IMR-90 (cell line): ENCODE data around the gene ANXA3. TPM values are rescaled to one million over a fixed set of nuclear protein-coding genes. Genes with fewer than 3 reads are reported as not detected.

Experiments used
- ATAC-seq: fragments of 200-7000 bp; cut with Tn5 transposase; 2 replicates; pipeline ENCODE4 v1.9.1; 2020; ENCODE audit warnings: low read depth, mild to moderate bottlenecking, moderate library complexity
- BruUV-seq: library from RNA; stranded (reverse); fragments of 400-500 nt; replicated peaks from 2 replicates; lab custom pipeline; 2021; lab: Mats Ljungman, UMichigan
- CTCF ChIA-PET: fragments of 300-600 bp; formaldehyde crosslinking; extraction: SDS; loops from one replicate; lab custom pipeline; 2021; ENCODE audit warnings: antibody characterized with exemption; lab: Yijun Ruan, JAX
- POLR2A ChIA-PET: fragments of 300-600 bp; sonication (Branson Sonifier 250); formaldehyde crosslinking; loops from one replicate; lab custom pipeline; 2022; ENCODE audit warnings: antibody characterized with exemption; ENCODE audit not compliant: unreplicated experiment; lab: Charles Lee
- DNase-seq: peaks from one replicate; pipeline ENCODE4 v3.0.0; 2013
- H2AFZ ChIP-seq: replicated peaks from 2 replicates; pipeline ENCODE3; 2013; ENCODE audit warnings: low read length, mild to moderate bottlenecking; ENCODE audit not compliant: poor library complexity
- H2AK5ac ChIP-seq: 2 replicates; pipeline ENCODE4 v1.6.1; 2013; ENCODE audit warnings: low read depth, low read length, inconsistent platforms
- H2AK9ac ChIP-seq: replicated peaks from 2 replicates; pipeline ENCODE3; 2013; ENCODE audit warnings: mild to moderate bottlenecking, low read depth, low read length, moderate library complexity; ENCODE audit not compliant: poor library complexity
- H2BK120ac ChIP-seq: 2 replicates; pipeline ENCODE4 v1.6.1; 2013; ENCODE audit warnings: low read depth, low read length, inconsistent platforms
- H2BK15ac ChIP-seq: 3 replicates; pipeline ENCODE4 v1.6.1; 2013; ENCODE audit warnings: low read depth, low read length, inconsistent platforms
- H2BK20ac ChIP-seq: 2 replicates; pipeline ENCODE4 v1.6.1; 2013; ENCODE audit warnings: low read depth, mild to moderate bottlenecking, inconsistent platforms, low read length, moderate library complexity
- H2BK5ac ChIP-seq: 2 replicates; pipeline ENCODE4 v1.6.1; 2013; ENCODE audit warnings: mild to moderate bottlenecking, low read depth, low read length, inconsistent platforms; ENCODE audit not compliant: poor library complexity, severe bottlenecking
- H3K14ac ChIP-seq: replicated peaks from 2 replicates; pipeline ENCODE4 v1.6.1; 2013; ENCODE audit warnings: low read depth, low read length, inconsistent platforms
- H3K18ac ChIP-seq: 2 replicates; pipeline ENCODE4 v1.6.1; 2013; ENCODE audit warnings: low read depth, low read length, control low read depth
- H3K23ac ChIP-seq: 2 replicates; pipeline ENCODE4 v1.6.1; 2013; ENCODE audit warnings: low read depth, low read length, inconsistent platforms
- H3K27ac ChIP-seq: 2 replicates; pipeline ENCODE4 v1.5.1; 2013; ENCODE audit warnings: mild to moderate bottlenecking, control low read depth, low read length; ENCODE audit not compliant: insufficient read depth
- H3K27me3 ChIP-seq: 2 replicates; pipeline ENCODE4 v1.6.1; 2013; ENCODE audit warnings: low read length; ENCODE audit not compliant: control insufficient read depth, insufficient read depth
- H3K36me3 ChIP-seq: 2 replicates; pipeline ENCODE4 v1.6.1; 2013; ENCODE audit warnings: low read length, mixed read lengths; ENCODE audit not compliant: control insufficient read depth, insufficient read depth
- H3K4ac ChIP-seq: 2 replicates; pipeline ENCODE4 v1.6.1; 2013; ENCODE audit warnings: low read depth, low read length, inconsistent platforms
- H3K4me1 ChIP-seq: 2 replicates; pipeline ENCODE4 v1.6.1; 2013; ENCODE audit warnings: low read length, mixed read lengths; ENCODE audit not compliant: control insufficient read depth, insufficient read depth
- H3K4me2 ChIP-seq: 2 replicates; pipeline ENCODE4 v1.6.1; 2013; ENCODE audit warnings: low read depth, mild to moderate bottlenecking, control low read depth, low read length, moderate library complexity
- H3K4me3 ChIP-seq: 2 replicates; pipeline ENCODE4 v1.5.1; 2013; ENCODE audit warnings: low read depth, mild to moderate bottlenecking, control low read depth, low read length, moderate library complexity; ENCODE audit not compliant: insufficient read depth
- H3K56ac ChIP-seq: 2 replicates; pipeline ENCODE4 v1.6.1; 2013; ENCODE audit warnings: low read length, inconsistent platforms; ENCODE audit not compliant: insufficient read depth; ENCODE audit errors: extremely low read depth
- H3K79me1 ChIP-seq, 2 experiments: 2 replicates each; pipeline ENCODE4 v1.6.1; 2013; ENCODE audit warnings: low read length in 2 of 2, inconsistent platforms in 1 of 2, low read depth in 1 of 2
- H3K9ac ChIP-seq: 2 replicates; pipeline ENCODE4 v1.6.1; 2013; ENCODE audit warnings: low read depth, low read length, control low read depth
- H3K9me1 ChIP-seq: 2 replicates; pipeline ENCODE4 v1.6.1; 2013; ENCODE audit warnings: low read length, inconsistent platforms; ENCODE audit not compliant: insufficient read depth
- H3K9me3 ChIP-seq: 2 replicates; pipeline ENCODE4 v1.6.1; 2013; ENCODE audit warnings: low read length; ENCODE audit not compliant: control insufficient read depth, insufficient read depth
- H4K20me1 ChIP-seq: 2 replicates; pipeline ENCODE4 v1.6.1; 2013; ENCODE audit warnings: low read length, inconsistent platforms; ENCODE audit not compliant: insufficient read depth
- H4K5ac ChIP-seq: 2 replicates; pipeline ENCODE4 v1.6.1; 2013; ENCODE audit warnings: mild to moderate bottlenecking, low read depth, low read length, control low read depth
- H4K8ac ChIP-seq, 2 experiments: 2 replicates each; pipeline ENCODE4 v1.6.1; 2013; ENCODE audit warnings: low read depth in 2 of 2, low read length in 2 of 2, control low read depth in 1 of 2, inconsistent platforms in 1 of 2
- H4K91ac ChIP-seq: 2 replicates; pipeline ENCODE4 v1.6.1; 2013; ENCODE audit warnings: low read depth, low read length, inconsistent platforms; ENCODE audit not compliant: insufficient read depth
- BHLHE40 ChIP-seq: fragments of 150-350 bp; IDR thresholded peaks from 2 replicates; pipeline ENCODE4 v1.6.1; 2016; ENCODE audit warnings: mild to moderate bottlenecking, low read depth, low read length
- CEBPB ChIP-seq: IDR thresholded peaks from 2 replicates; pipeline ENCODE4 v1.6.1; 2012; ENCODE audit warnings: low read depth, low read length, improper control_type of control experiment
- CHD1 ChIP-seq: IDR thresholded peaks from 2 replicates; pipeline ENCODE4 v1.6.1; 2012; ENCODE audit warnings: low read depth, low read length, improper control_type of control experiment
- FOS ChIP-seq: fragments of 150-350 bp; IDR thresholded peaks from 2 replicates; pipeline ENCODE4 v1.6.1; 2016; ENCODE audit warnings: low read depth, low read length
- MAFK ChIP-seq: IDR thresholded peaks from 2 replicates; pipeline ENCODE4 v1.6.1; 2012; ENCODE audit warnings: low read depth, low read length, improper control_type of control experiment
- MAZ ChIP-seq: IDR thresholded peaks from 2 replicates; pipeline ENCODE4 v1.6.1; 2012; ENCODE audit warnings: low read depth, mild to moderate bottlenecking, low read length, improper control_type of control experiment, moderate library complexity, borderline replicate concordance
- MXI1 ChIP-seq: IDR thresholded peaks from 2 replicates; pipeline ENCODE4 v1.6.1; 2012; ENCODE audit warnings: low read depth, mild to moderate bottlenecking, low read length, moderate library complexity, borderline replicate concordance
- NFE2L2 ChIP-seq: fragments of 150-350 bp; IDR thresholded peaks from 2 replicates; pipeline ENCODE4 v1.6.1; 2016; ENCODE audit warnings: low read depth, mild to moderate bottlenecking, low read length
- POLR2A ChIP-seq: IDR thresholded peaks from 2 replicates; pipeline ENCODE4 v1.6.1; 2012; ENCODE audit warnings: mild to moderate bottlenecking, low read depth, low read length
- RAD21 ChIP-seq: IDR thresholded peaks from 2 replicates; pipeline ENCODE4 v1.6.1; 2012; ENCODE audit warnings: low read length, improper control_type of control experiment
- RCOR1 ChIP-seq: IDR thresholded peaks from 2 replicates; pipeline ENCODE4 v1.6.1; 2012; ENCODE audit warnings: mild to moderate bottlenecking, low read length, improper control_type of control experiment; ENCODE audit not compliant: insufficient replicate concordance
- RFX5 ChIP-seq: IDR thresholded peaks from 2 replicates; pipeline ENCODE4 v1.8.0; 2012; ENCODE audit warnings: low read depth, mild to moderate bottlenecking, low read length, moderate library complexity
- SMC3 ChIP-seq: fragments of 150-350 bp; IDR thresholded peaks from 2 replicates; pipeline ENCODE4 v1.6.1; 2016; ENCODE audit warnings: low read depth, mild to moderate bottlenecking, antibody characterized with exemption, low read length, moderate library complexity
- WGBS, 2 experiments: methylation state at CpG; one replicate each; pipeline versions ENCODE4 v1.1.5 to v1.1.7; 2013; ENCODE audit warnings: missing lambda C conversion rate in 2 of 2; ENCODE audit not compliant: insufficient read length in 1 of 2; ENCODE audit errors: extremely low coverage in 2 of 2; 5-methylcytosine and 5-hydroxymethylcytosine counted together
- dilution Hi-C: fragments of 300-500 bp; cut with HindIII; formaldehyde crosslinking; loops from one replicate; pipeline ENCODE4 v1.14.3; 2018; ENCODE audit warnings: low sequenced_read_pairs; ENCODE audit not compliant: unreplicated experiment
- in situ Hi-C: fragments of 300-500 bp; cut with MboI; formaldehyde crosslinking; loops from 3 replicates; pipeline ENCODE4 v1.14.3; 2019; ENCODE audit warnings: low sequenced_read_pairs, inconsistent platforms, mixed read lengths
- intact Hi-C: fragments of 100-400 bp; cut with micrococcal nuclease; formaldehyde crosslinking; loops from 2 replicates; pipeline ENCODE4 v1.10.0; 2022
- polyA plus RNA-seq, 3 experiments: library from polyadenylated mRNA; depleted of rRNA; stranded (reverse); fragments of >200 nt; gene quantifications; 2 replicates each; pipeline ENCODE4 v1.2.3, GENCODE V29; 2012; ENCODE audit warnings: low replicate concordance in 1 of 3
- total RNA-seq: library from RNA; depleted of rRNA; stranded (reverse); fragments of >200 nt; gene quantifications from 2 replicates; pipeline ENCODE4 v1.2.3, GENCODE V29; 2012
- TF ChIP-seq, protein P1 (sequence below): fragments of 150-350 bp; IDR thresholded peaks from 2 replicates; pipeline ENCODE4 v1.6.1; 2017; ENCODE audit warnings: mild to moderate bottlenecking, antibody characterized with exemption, low read length, low read depth
- TF ChIP-seq, protein P2 (sequence below): fragments of 150-350 bp; IDR thresholded peaks from 2 replicates; pipeline ENCODE4 v1.6.1; 2016; ENCODE audit warnings: low read depth, mild to moderate bottlenecking, low read length, moderate library complexity, borderline replicate concordance
- TF ChIP-seq, protein P3 (sequence below): conservative IDR thresholded peaks from 2 replicates; pipeline ENCODE4 v1.5.1; 2012; ENCODE audit warnings: mild to moderate bottlenecking, low read depth, low read length, improper control_type of control experiment

Gene ANXA3
- total and polyA plus RNA-seq, 2 of the 4 experiments (the other 2 are of a cell fraction), result 4.2 to 5.0 TPM

- TF ChIP-seq, protein P1, sequence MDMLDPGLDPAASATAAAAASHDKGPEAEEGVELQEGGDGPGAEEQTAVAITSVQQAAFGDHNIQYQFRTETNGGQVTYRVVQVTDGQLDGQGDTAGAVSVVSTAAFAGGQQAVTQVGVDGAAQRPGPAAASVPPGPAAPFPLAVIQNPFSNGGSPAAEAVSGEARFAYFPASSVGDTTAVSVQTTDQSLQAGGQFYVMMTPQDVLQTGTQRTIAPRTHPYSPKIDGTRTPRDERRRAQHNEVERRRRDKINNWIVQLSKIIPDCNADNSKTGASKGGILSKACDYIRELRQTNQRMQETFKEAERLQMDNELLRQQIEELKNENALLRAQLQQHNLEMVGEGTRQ, result no peak
- no peak for TF ChIP-seq MAFK
- no peak for TF ChIP-seq POLR2A
- TF ChIP-seq RCOR1, result no peak
- TF ChIP-seq BHLHE40, result no peak
- TF ChIP-seq, protein P2, sequence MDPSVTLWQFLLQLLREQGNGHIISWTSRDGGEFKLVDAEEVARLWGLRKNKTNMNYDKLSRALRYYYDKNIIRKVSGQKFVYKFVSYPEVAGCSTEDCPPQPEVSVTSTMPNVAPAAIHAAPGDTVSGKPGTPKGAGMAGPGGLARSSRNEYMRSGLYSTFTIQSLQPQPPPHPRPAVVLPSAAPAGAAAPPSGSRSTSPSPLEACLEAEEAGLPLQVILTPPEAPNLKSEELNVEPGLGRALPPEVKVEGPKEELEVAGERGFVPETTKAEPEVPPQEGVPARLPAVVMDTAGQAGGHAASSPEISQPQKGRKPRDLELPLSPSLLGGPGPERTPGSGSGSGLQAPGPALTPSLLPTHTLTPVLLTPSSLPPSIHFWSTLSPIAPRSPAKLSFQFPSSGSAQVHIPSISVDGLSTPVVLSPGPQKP, result no peak
- no peak for TF ChIP-seq FOS
- no peak for TF ChIP-seq SMC3
- no peak for TF ChIP-seq MXI1
- TF ChIP-seq RFX5, result no peak
- TF ChIP-seq MAZ, result no peak
- no peak for TF ChIP-seq CHD1
- no peak for TF ChIP-seq RAD21
- TF ChIP-seq NFE2L2, result no peak
- TF ChIP-seq, protein P3, sequence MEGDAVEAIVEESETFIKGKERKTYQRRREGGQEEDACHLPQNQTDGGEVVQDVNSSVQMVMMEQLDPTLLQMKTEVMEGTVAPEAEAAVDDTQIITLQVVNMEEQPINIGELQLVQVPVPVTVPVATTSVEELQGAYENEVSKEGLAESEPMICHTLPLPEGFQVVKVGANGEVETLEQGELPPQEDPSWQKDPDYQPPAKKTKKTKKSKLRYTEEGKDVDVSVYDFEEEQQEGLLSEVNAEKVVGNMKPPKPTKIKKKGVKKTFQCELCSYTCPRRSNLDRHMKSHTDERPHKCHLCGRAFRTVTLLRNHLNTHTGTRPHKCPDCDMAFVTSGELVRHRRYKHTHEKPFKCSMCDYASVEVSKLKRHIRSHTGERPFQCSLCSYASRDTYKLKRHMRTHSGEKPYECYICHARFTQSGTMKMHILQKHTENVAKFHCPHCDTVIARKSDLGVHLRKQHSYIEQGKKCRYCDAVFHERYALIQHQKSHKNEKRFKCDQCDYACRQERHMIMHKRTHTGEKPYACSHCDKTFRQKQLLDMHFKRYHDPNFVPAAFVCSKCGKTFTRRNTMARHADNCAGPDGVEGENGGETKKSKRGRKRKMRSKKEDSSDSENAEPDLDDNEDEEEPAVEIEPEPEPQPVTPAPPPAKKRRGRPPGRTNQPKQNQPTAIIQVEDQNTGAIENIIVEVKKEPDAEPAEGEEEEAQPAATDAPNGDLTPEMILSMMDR, result no peak
- no peak for TF ChIP-seq CEBPB
- no peaks in the 10 kb centered on the region for H3K36me3 ChIP-seq
- no peak overlapping the region; the same call in 1 of the 2 replicates for H2AK5ac ChIP-seq
- H3K14ac ChIP-seq, result no peak overlapping the region
- H2AFZ ChIP-seq, result no peak overlapping the region
- no peak overlapping the region for H3K18ac ChIP-seq
- no peak overlapping the region for H2BK5ac ChIP-seq
- in situ Hi-C loops (loop anchor here (10.0 kb wide), 1 partner anchor 115 kb away; the partner anchor contains the start of gene BMP2K), intact Hi-C loops (no loop called here), dilution Hi-C loops (no loop called here)
- no peaks in the 10 kb centered on the region for H4K20me1 ChIP-seq
- no TSS peak for BruUV-seq
- H3K9me3 ChIP-seq, result no peaks in the 10 kb centered on the region
- no peak overlapping the region for H2BK120ac ChIP-seq
- H4K91ac ChIP-seq, result no peak overlapping the region
- H3K23ac ChIP-seq, result no peak overlapping the region; the same call in 1 of the 2 replicates
- H3K27me3 ChIP-seq, result no peaks in the 10 kb centered on the region
- no peak overlapping the region; the same call in 1 of the 2 replicates for H3K4ac ChIP-seq
- ChIA-PET POLR2A (no interaction called here), CTCF (interaction anchor here (1.0 to 1.1 kb wide), 3 partner anchors 9 to 29 kb away, joined by 3 to 4 read pairs (median 4); no protein-coding TSS in a partner anchor)
- no peak overlapping the region for H3K56ac ChIP-seq
- no peak overlapping the region for H4K8ac ChIP-seq
- DNase-seq (no peak), ATAC-seq (no peak)
- H2BK15ac ChIP-seq, result no peak overlapping the region; the same call in 2 of the 3 replicates
- H4K5ac ChIP-seq, result no peak overlapping the region
- H3K27ac ChIP-seq, result no peak overlapping the region
- no peak overlapping the region for H3K9ac ChIP-seq
- no peaks in the 10 kb centered on the region for H3K79me1 ChIP-seq
- H3K4me1 ChIP-seq, result peaks cover 5% of the 10 kb centered on the region
- 0 out of 2 replicates have a peak, but pooled peaks cover 3% of the 10 kb centered on the region for H3K9me1 ChIP-seq
- no peak overlapping the region for H3K4me3 ChIP-seq
- no CpG with 5 or more reads among the region's 1 CpG for WGBS, 2 experiments
- no peak overlapping the region; the same call in 1 of the 2 replicates for H2BK20ac ChIP-seq
- H3K4me2 ChIP-seq, result no peak overlapping the region
- no peak overlapping the region for H2AK9ac ChIP-seq
These were observed 108.1 kb downstream of the ANXA3 start for GRCh38 chr4:78659665-78660064.
